Renal pelvis (tissue), 4 donors: Measurements from ENCODE around the gene RADIL. TPM values are rescaled to one million over a fixed set of nuclear protein-coding genes. Genes with fewer than 3 reads are reported as not detected.

Source experiments
- DNase-seq: peaks from one replicate; pipeline ENCODE4 v3.0.0-alpha.2; 2013
- polyA plus RNA-seq, 3 donors: library from polyadenylated mRNA; unstranded; fragments of 120-200 nt; gene quantifications; one replicate each; pipeline ENCODE4 v1.2.1, GENCODE V29; 2013; ENCODE audit not compliant: insufficient read length in 3 of 3

Gene RADIL
- polyA plus RNA-seq, 3 donors, result 2.1 to 2.9 (median 2.2) TPM

- no peak for DNase-seq
These were observed 648 bp upstream of the RADIL start for GRCh38 chr7:4884164-4884563.

- no peak for DNase-seq
These were observed 514 bp downstream of the RADIL start for GRCh38 chr7:4883033-4883371.

- peak; percentile 67 for DNase-seq
These were observed 1.1 kb downstream of the RADIL start for GRCh38 chr7:4882169-4883032.

DNA sequence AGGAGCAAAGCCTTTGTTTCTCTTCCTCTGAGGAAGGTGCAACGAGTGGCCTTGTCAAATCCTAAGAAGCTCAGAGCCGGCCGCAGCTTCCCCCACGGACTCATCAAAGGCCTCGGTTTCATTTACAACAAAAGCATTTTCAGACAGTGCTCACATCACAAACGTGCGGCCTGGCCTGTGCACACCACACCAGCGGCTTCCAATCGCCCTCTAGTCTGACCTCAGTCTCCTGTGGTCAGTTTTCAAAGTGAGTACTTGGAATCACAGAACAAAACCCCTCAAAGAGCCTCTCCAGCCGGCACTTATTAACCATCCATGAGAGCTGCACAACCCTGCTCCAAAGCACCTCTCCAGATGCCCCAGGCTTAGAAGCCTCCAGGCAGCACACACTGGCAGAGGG is 3.3 kb downstream of the RADIL start:
- no peak for DNase-seq

- no peak for DNase-seq
These were observed 4.0 kb downstream of the RADIL start for GRCh38 chr7:4879396-4880081.

DNA sequence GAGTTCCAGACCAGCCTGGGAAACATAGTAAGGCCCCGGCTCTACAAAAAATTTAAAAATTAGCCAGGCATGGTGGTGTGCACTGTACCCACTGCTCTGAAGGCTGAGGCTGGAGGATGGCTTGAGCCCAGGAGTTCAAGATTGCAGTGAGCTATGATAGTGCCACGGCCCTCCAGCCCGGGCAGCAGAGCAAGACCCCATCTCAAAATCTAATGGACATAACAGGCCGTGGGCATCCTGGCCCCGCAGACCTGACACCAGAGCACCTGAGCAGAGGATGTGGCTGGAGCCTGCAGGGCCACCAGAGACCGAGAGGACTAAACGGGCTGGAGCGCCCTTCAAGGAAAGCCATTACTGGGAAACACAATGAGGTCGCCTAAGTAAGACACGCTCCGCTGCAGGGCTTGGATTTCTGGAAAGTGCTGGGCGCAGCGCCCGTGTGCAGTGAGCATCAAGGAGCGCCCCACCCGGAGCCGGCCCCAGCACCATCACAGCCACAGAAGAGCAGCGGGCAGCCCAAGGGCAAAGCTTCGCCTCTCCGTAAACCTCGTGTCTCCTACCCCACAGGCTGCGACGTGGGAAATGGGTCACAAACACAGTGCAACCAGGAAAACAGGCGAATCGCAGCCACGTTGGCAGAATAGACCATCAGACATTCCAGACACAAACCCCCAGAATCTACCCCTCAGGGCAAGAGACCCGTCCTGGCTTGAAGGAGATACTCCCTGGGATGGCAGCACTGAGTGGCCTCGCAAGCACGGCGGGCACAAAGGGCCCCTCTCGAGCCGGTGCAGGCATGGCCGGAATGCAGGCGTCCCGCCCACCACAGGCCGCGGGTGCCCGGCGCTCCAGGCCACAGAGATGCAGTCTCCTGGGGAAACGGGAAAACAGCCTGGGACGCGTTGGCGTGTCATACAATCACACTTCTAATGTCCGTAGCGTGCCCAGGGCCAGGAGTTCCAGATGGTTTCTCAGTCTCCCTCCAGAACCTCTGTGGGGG is 4.9 kb downstream of the RADIL start:
- DNase-seq, result peak; percentile 46

GRCh38 chr7:4876586-4876985 is 6.9 kb downstream of the RADIL start:
- DNase-seq, result no peak

GRCh38 chr7:4875391-4875790 is 8.1 kb downstream of the RADIL start:
- DNase-seq, result no peak

DNA sequence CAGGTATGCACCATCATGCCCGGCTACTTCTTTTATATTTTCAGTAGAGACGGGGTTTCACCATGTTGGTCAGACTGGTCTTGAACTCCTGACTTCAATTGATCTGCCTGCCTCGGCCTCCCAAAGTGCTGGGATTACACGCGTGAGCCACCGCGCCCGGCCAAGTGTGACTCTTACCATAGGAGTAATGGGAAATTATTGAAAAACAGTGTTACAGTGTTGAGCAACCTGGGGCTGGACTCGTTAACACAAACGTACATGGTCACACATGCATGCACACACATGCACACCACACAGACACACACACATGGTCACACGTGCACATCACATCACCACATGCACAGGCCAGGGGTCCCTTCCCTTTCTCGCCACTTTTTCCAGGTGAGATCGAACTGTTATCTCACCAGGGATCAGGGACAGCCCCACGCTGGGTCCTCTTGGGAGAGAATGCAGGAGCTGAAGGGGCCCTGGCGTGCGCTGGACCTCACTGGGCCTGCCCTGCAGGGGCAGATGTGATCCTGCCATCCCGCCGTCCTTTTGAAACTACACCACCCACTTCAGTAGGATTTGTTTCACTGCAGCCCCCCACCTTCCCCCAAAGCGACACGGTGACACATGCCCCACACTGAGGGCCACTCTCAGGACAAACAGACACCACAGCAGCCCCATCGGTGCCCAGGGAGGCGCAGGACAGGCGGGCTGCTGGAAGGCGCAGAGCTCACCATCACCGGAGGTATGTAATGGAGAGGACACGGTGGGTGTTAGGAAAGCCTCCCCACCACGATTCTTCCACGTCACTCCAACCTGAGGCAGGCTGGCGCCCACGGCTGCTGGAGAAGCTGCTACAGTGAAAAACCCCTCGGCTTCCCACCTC is 10.2 kb downstream of the RADIL start:
- DNase-seq, result no peak

DNA sequence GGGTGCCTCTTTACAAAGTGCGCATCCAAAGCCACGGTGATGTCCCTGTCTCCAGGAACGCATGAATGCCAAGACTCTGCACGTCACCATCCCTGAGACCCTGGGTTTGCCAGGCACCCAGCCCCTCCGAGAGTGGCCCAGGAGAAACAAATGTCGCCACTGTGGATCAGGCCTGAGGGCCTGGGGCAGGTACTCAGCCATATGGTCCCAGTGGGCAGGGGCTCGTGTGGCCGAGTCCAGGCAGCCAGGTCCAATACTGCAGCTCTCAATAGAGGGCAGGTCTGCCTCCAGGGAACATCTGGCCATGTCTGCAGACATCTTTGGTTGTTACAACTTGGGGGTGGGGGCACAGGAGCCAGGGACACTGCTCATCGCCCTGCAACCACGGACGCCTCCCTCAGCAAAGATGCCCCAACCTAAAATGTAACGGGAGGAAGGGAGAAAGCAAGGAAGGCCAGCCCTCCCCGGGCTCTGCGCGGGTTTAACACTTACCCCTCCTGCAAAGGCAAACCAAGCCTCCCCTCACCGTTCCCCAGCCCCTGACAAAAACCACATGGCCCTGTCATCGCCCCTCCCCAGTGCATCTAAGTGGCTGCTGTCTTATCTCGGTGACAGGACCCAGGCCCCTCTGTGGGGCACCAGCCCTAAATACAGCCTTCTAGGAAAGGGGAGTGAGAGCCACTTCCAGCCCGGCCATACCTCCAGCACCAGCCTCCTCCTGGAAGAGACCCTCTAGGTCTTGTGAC is 11.4 kb downstream of the RADIL start:
- DNase-seq, result no peak

GRCh38 chr7:4871056-4871680 is 12.3 kb downstream of the RADIL start:
- DNase-seq, result no peak

GRCh38 chr7:4868493-4868892 is 15.0 kb downstream of the RADIL start:
- DNase-seq, result no peak

DNA sequence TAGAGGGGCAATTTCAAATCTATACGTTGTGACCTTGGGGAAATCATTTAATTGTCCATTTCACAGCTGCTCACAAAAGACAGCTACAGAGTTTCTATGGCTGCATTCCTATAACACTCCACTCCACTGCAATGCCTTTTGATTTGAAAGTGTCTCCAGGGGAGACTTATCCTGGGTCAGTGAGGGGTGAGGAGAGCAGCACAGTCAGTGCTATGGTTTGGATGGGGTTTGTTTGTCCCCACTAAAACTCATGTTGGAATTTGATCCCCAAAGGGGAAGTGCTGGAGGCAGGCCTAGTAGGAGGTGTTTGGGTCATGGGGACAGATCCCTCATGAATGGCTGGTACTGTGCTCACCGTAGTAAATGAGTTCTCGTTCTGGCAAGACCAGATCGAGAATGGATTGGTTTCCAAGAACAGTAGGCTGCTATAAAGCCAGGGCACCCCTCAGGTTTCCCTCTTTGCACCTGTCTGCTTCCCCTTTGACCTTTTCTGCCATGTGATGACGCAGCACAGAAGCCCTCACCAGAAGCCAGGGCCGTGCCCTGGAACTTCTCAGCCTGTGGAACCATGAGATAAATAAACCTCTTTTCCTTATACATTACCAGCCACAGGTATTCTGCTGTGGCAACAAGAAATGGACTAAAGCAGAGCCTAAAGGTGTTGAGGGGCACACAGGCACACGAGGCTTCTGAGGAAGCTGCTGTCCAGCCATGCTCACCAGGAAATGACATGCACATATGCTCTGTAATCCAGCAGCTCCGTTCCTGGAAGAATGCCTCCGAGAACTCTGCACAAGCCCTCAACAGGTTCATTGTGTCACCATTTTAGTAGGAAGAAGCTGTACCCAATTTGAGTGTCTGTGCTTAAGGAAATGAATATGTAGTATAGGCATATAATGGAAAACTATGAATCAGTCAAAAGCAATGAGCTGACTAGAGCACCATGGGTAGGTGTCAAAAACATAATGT is 16.7 kb downstream of the RADIL start:
- DNase-seq, result no peak

- DNase-seq, result no peak
These were observed 21.4 kb downstream of the RADIL start for GRCh38 chr7:4862156-4862555.

GRCh38 chr7:4861673-4862072 is 21.8 kb downstream of the RADIL start, which contains the start of gene PAPOLB:
Gene PAPOLB (minus strand): TSS chr7:4862030. CDS start chr7:4861810, 220 bp downstream.
- DNase-seq, result no peak

- no peak for DNase-seq
These were observed 22.3 kb downstream of the RADIL start for GRCh38 chr7:4861227-4861626.

- DNase-seq, result no peak
These were observed 26.3 kb downstream of the RADIL start for GRCh38 chr7:4857189-4857588.

DNA sequence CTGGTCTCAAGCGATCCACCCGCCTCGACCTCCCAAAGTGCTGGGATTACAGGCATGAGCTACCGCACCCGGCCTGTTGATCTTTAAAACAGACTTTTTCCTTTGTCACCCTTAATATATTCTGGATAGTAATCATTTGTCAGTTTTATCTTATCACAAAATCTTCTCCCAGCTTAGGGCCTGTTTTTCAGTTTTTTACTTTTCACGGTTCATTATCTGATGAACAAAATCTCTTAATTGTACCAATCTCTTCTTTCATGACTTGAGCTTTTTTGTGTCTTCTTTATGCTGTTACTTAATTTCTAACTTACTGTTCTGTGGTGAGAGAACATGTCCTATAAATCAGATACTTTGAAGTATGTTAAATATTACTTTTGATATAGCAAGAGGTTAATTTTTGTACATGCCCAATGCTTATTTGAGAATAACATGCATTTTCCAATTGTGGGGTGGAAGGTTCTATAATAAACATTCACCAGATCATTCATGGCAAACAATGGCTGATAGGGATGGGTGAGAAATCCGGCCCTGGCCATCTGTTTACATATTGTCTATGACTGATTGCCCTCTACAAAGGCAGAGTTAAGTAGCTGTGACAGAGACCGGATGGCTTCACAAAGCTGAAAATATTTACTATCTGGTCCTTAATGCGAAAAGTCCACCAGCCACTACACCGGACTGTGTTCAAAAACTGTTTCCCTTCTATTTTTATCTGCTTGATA is 27.0 kb downstream of the RADIL start:
- no peak for DNase-seq
